ENCODE measurements around the gene GAL.

Gene GAL

GRCh38 chr11:68692115-68692514 lies 7.8 kb downstream of the GAL start:
- no peak overlapping the region for H3K27ac ChIP-seq (ENCODE audit: low read depth, low read length)
- TF ChIP-seq CTCF (IDR thresholded peaks at IDR 0.05; ENCODE audit: low read depth, low read length, poor library complexity, severe bottlenecking), result no peak
- TF ChIP-seq EZH2phosphoT487 (IDR thresholded peaks at IDR 0.05; ENCODE audit: borderline replicate concordance, low read length), result no peak
- H3K79me2 ChIP-seq (ENCODE audit: control insufficient read depth, low read length), result no peaks in the 10 kb centered on the region
- H3K36me3 ChIP-seq (ENCODE audit: control insufficient read depth, low read length), result no peaks in the 10 kb centered on the region
- peaks cover 4% of the 10 kb centered on the region; the same call in 1 of the 2 replicates for H4K20me1 ChIP-seq (ENCODE audit: control insufficient read depth, insufficient read depth, low read depth, low read length)
- H3K4me3 ChIP-seq (ENCODE audit: low read length), result no peak overlapping the region
- H3K9me3 ChIP-seq (ENCODE audit: control insufficient read depth, insufficient read depth, low read length), result no peaks in the 10 kb centered on the region
- H3K27me3 ChIP-seq (ENCODE audit: control insufficient read depth, low read length), result peaks cover 8% of the 10 kb centered on the region
- no peaks in the 10 kb centered on the region for H3K9me2 ChIP-seq (replicated peaks; ENCODE audit: control insufficient read depth, low read length)
- H3K4me2 ChIP-seq (ENCODE audit: low read length), result no peak overlapping the region
- no peaks in the 10 kb centered on the region for H3K4me1 ChIP-seq (ENCODE audit: control insufficient read depth, low read length)
- no peaks in the 10 kb centered on the region for H3F3A ChIP-seq (ENCODE audit: control insufficient read depth, insufficient read depth)

- Histone ChIP-seq H3K4me2 (ENCODE audit: low read length) (no peak overlapping the region), H3K4me1 (ENCODE audit: control insufficient read depth, low read length) (no peaks in the 10 kb centered on the region), H3K79me2 (ENCODE audit: control insufficient read depth, low read length) (no peaks in the 10 kb centered on the region), H3K9me3 (ENCODE audit: control insufficient read depth, insufficient read depth, low read length) (no peaks in the 10 kb centered on the region), H3K4me3 (ENCODE audit: low read length) (no peak overlapping the region), H3K36me3 (ENCODE audit: control insufficient read depth, low read length) (no peaks in the 10 kb centered on the region), H3K27ac (ENCODE audit: low read depth, low read length) (no peak overlapping the region), H3K27me3 (ENCODE audit: control insufficient read depth, low read length) (peaks cover 8% of the 10 kb centered on the region), H3K9me2 (replicated peaks; ENCODE audit: control insufficient read depth, low read length) (no peaks in the 10 kb centered on the region), H4K20me1 (ENCODE audit: control insufficient read depth, insufficient read depth, low read depth, low read length) (peaks cover 4% of the 10 kb centered on the region; the same call in 1 of the 2 replicates), H3F3A (ENCODE audit: control insufficient read depth, insufficient read depth) (no peaks in the 10 kb centered on the region)
- TF ChIP-seq EZH2phosphoT487 (IDR thresholded peaks at IDR 0.05; ENCODE audit: borderline replicate concordance, low read length) (no peak), CTCF (IDR thresholded peaks at IDR 0.05; ENCODE audit: low read depth, low read length, poor library complexity, severe bottlenecking) (no peak)
Observed at GRCh38 chr11:68692871-68693483, 8.6 kb downstream of the GAL start.

- no peaks in the 10 kb centered on the region for H3K79me2 ChIP-seq (ENCODE audit: control insufficient read depth, low read length)
Observed at GRCh38 chr11:68693484-68693882, 9.1 kb downstream of the GAL start.

More at GRCh38 chr11:68693484-68693882, 9.1 kb downstream of the GAL start:
- H3K36me3 ChIP-seq (ENCODE audit: control insufficient read depth, low read length), result no peaks in the 10 kb centered on the region
- no peak overlapping the region for H3K4me2 ChIP-seq (ENCODE audit: low read length)
- peaks cover 4% of the 10 kb centered on the region; the same call in 1 of the 2 replicates for H4K20me1 ChIP-seq (ENCODE audit: control insufficient read depth, insufficient read depth, low read depth, low read length)
- no peaks in the 10 kb centered on the region for H3K9me3 ChIP-seq (ENCODE audit: control insufficient read depth, insufficient read depth, low read length)
- H3K27ac ChIP-seq (ENCODE audit: low read depth, low read length), result no peak overlapping the region
- no peaks in the 10 kb centered on the region for H3F3A ChIP-seq (ENCODE audit: control insufficient read depth, insufficient read depth)
- no peak overlapping the region for H3K4me3 ChIP-seq (ENCODE audit: low read length)
- H3K9me2 ChIP-seq (replicated peaks; ENCODE audit: control insufficient read depth, low read length), result no peaks in the 10 kb centered on the region
- H3K4me1 ChIP-seq (ENCODE audit: control insufficient read depth, low read length), result no peaks in the 10 kb centered on the region
- H3K27me3 ChIP-seq (ENCODE audit: control insufficient read depth, low read length), result peaks cover 8% of the 10 kb centered on the region
- no peak for TF ChIP-seq CTCF (IDR thresholded peaks at IDR 0.05; ENCODE audit: low read depth, low read length, poor library complexity, severe bottlenecking)
- no peak for TF ChIP-seq EZH2phosphoT487 (IDR thresholded peaks at IDR 0.05; ENCODE audit: borderline replicate concordance, low read length)
